ENCODE results near the gene CASR.

- TF ChIP-seq CTCF (IDR thresholded peaks at IDR 0.05) (no peak), EP300 (IDR thresholded peaks at IDR 0.05) (no peak), POLR2AphosphoS5 (IDR thresholded peaks at IDR 0.05) (no peak)
Observed at GRCh38 chr3:122169911-122170310, 13.6 kb upstream of the CASR start.
